Transverse colon (tissue), 4 donors: Measurements from ENCODE around the gene TRAPPC2. TPM values are rescaled to one million over a fixed set of nuclear protein-coding genes. Genes with fewer than 3 reads are reported as not detected.

Experiments
- DNase-seq: peaks from one replicate; pipeline ENCODE4 v3.0.0-alpha.2; 2019
- H3K27ac ChIP-seq, 4 donors: fragments of 200-600 bp; sonication (generic); 2 replicates each; pipeline ENCODE4 v1.5.1; 2016 to 2018; ENCODE audit warnings: inconsistent platforms in 4 of 4
- H3K27me3 ChIP-seq: fragments of 200-600 bp; sonication (generic); 2 replicates; pipeline ENCODE4 v1.5.1; 2017; ENCODE audit warnings: inconsistent platforms
- H3K36me3 ChIP-seq, 4 donors: fragments of 200-600 bp; sonication (generic); 2 replicates each; pipeline ENCODE4 v1.5.1; 2017 to 2019; ENCODE audit warnings: inconsistent platforms in 4 of 4
- H3K4me1 ChIP-seq, 4 donors: fragments of 200-600 bp; sonication (generic); 2 replicates each; pipeline ENCODE4 v1.5.1; 2017 to 2020; ENCODE audit warnings: inconsistent platforms in 4 of 4
- H3K4me3 ChIP-seq, 4 donors: fragments of 200-600 bp; sonication (generic); 1 replicate in 1 of 4; 2 replicates in 3 of 4; pipeline versions ENCODE4 v1.5.1 to v1.6.1; 2017 to 2019; ENCODE audit warnings: inconsistent platforms in 4 of 4
- H3K9me3 ChIP-seq, 2 donors: fragments of 200-600 bp; sonication (generic); 2 replicates each; pipeline ENCODE4 v1.5.1; 2017 to 2019; ENCODE audit warnings: inconsistent platforms in 2 of 2
- CTCF ChIP-seq, 5 experiments: fragments of 200-600 bp in 3 of 5; fragments of 450-650 bp in 2 of 5; sonication (generic) in 3 of 5; IDR thresholded peaks; 1 replicate in 2 of 5; 2 replicates in 3 of 5; pipeline ENCODE4 v1.5.1; 2016 to 2017; ENCODE audit warnings: antibody characterized with exemption in 5 of 5, inconsistent platforms in 3 of 5, mild to moderate bottlenecking in 2 of 5, moderate library complexity in 1 of 5
- EP300 ChIP-seq: sonication (generic); formaldehyde crosslinking; IDR thresholded peaks from one replicate; pipeline ENCODE4 v1.6.1; 2017; ENCODE audit warnings: antibody characterized with exemption, low read depth
- POLR2A ChIP-seq: fragments of 450-650 bp; IDR thresholded peaks from one replicate; pipeline ENCODE4 v1.6.1; 2016; ENCODE audit warnings: antibody characterized with exemption, mild to moderate bottlenecking, moderate library complexity
- POLR2AphosphoS5 ChIP-seq, 3 donors: sonication (generic); formaldehyde crosslinking; IDR thresholded peaks; one replicate each; pipeline ENCODE4 v1.6.1; 2016; ENCODE audit warnings: antibody characterized with exemption in 3 of 3
- WGBS, 2 donors: methylation state at CpG; one replicate each; pipeline ENCODE4 v1.1.5; 2018; ENCODE audit warnings: low coverage in 1 of 2; 5-methylcytosine and 5-hydroxymethylcytosine counted together
- in situ Hi-C, 4 donors: fragments of 200-750 bp; cut with MboI; loops; one replicate each; pipeline versions ENCODE4 v1.15.0 to v1.15.1; 2017; ENCODE audit warnings: low sequenced_read_pairs in 3 of 4, low pct_ligation_motif_present in 1 of 4, low pct_unique_long_range_greater_than_20kb in 1 of 4
- intact Hi-C: fragments of 100-400 bp; cut with DNase I; formaldehyde crosslinking; loops from one replicate; pipeline ENCODE4 v1.15.1; 2023; ENCODE audit warnings: low total_unique reads
- total RNA-seq, 4 donors: library from RNA; depleted of rRNA; stranded (reverse); fragments of >200 nt; gene quantifications; one replicate each; pipeline ENCODE4 v1.1.0, GENCODE V29; 2016

Gene TRAPPC2
- total RNA-seq, 4 donors from 2014 or later, result 14.2 to 25.9 (median 15.1) TPM

DNA sequence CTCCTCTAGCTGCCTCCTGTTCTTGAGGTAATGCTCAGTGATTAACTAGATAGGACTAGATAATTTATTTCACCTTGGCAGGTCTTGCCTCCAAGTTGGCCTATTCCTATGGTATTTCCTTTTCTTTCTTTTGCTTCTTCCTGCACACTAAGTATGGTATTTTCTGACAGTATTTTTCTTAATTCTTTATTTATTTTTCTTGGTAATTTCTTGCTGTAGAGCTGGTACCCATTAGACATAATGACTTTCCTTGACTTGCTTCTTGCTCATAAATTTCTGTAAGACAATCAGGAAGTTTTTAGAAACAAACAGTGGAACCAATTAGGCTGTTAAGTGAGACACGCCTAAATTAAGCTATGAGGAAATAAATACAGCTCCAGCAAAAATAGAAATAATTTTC lies 36.0 kb downstream of the TRAPPC2 start:
- no peak overlapping the region for H3K4me3 ChIP-seq
- peaks cover 3 to 58% (median 29%) of the 10 kb centered on the region in 4 donors for H3K4me1 ChIP-seq
- WGBS, 2 donors, result 43% methylated on average over 1 of the region's 1 CpG; no CpG with 5 or more reads in 1 of the 2 donors
- in situ Hi-C loops (no loop called here), intact Hi-C loops (no loop called here)
- DNase-seq, result no peak
- TF ChIP-seq EP300 (no peak), POLR2AphosphoS5 (IDR thresholded peaks at IDR 0.05) (no peak), CTCF (IDR thresholded peaks at IDR 0.05) (no peak), POLR2A (no peak)
- H3K36me3 ChIP-seq, result no peaks in the 10 kb centered on the region
- H3K27ac ChIP-seq, result peak overlapping the region; percentile 39 to 68 (median 64)
- H3K27me3 ChIP-seq, result no peaks in the 10 kb centered on the region
- no peaks in the 10 kb centered on the region for H3K9me3 ChIP-seq

- H3K4me3 ChIP-seq, result no peak overlapping the region
- H3K4me1 ChIP-seq, result peaks cover 3 to 62% (median 31%) of the 10 kb centered on the region in 4 donors
- no peak for TF ChIP-seq POLR2AphosphoS5 (IDR thresholded peaks at IDR 0.05)
- TF ChIP-seq EP300, result no peak
- no peak for TF ChIP-seq POLR2A
- no peak for TF ChIP-seq CTCF (IDR thresholded peaks at IDR 0.05)
- H3K9me3 ChIP-seq, result no peaks in the 10 kb centered on the region
- H3K27ac ChIP-seq, result peak overlapping the region in 2 of 4 donors; percentile 65 to 68
- 71% methylated on average over 1 of the region's 1 CpG; no CpG with 5 or more reads in 1 of the 2 donors for WGBS, 2 donors
- intact Hi-C loops, result no loop called here
- no peaks in the 10 kb centered on the region for H3K36me3 ChIP-seq
- no peaks in the 10 kb centered on the region for H3K27me3 ChIP-seq
- DNase-seq, result no peak
- in situ Hi-C loops, result no loop called here
These were observed 36.4 kb downstream of the TRAPPC2 start for GRCh38 chrX:13697976-13698375.

DNA sequence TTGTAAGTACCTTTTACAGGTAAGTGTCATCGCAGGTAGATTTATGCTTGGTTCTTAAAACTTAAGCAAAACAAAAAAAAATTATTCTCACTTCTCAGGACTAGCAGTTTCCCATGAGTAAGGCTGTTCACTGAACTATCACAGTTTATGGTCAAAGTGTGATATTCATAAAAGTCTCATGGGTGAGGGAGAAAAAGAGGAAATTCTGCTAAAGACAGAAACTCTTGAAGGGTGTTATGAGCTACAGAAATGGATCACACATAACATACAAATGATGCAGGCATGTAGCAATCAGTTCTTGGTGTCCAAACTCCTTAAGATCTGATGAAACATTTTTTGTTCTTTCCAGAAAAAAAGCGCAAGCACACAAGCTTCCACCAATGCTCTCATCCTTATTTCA lies 37.0 kb downstream of the TRAPPC2 start:
- no peak for DNase-seq
- no peak for TF ChIP-seq POLR2A
- Histone ChIP-seq H3K36me3 (no peaks in the 10 kb centered on the region), H3K4me1 (peaks cover 3 to 66% (median 31%) of the 10 kb centered on the region in 4 donors), H3K27ac (peak overlapping the region in 2 of 4 donors; percentile 11 to 38), H3K9me3 (no peaks in the 10 kb centered on the region), H3K4me3 (no peak overlapping the region), H3K27me3 (no peaks in the 10 kb centered on the region)
- in situ Hi-C loops (no loop called here), intact Hi-C loops (no loop called here)
- WGBS, 2 donors, result 84 to 85% methylated on average over 2 of the region's 2 CpGs

DNA sequence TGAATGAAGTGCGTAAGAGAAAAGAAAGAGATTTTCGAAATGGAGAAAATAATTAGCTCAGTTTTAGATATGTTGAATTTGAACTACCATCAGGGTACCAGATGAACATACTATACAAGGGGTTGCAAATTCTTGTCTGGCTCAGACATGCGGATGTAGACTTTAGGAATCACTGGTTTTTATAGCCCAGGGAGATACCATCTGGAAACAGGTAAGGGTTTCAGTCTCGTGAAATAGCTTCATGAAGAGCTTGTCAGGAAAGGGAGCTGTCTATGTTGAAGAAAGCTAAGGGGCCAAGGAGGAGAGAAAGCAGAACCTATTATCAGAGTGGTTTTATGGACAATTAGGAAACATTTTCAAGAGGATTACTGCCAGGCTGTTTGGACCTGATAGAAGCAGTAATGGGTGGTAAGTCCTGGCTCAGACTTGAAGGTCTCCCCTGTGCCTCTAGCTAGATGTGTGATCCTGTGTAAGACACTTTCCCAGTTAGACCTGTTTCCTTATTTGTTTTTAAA lies 38.8 kb downstream of the TRAPPC2 start:
- Histone ChIP-seq H3K36me3 (no peaks in the 10 kb centered on the region), H3K9me3 (no peaks in the 10 kb centered on the region), H3K27me3 (no peaks in the 10 kb centered on the region), H3K27ac (peak overlapping the region in 1 of 4 donors; percentile 29), H3K4me3 (no peak overlapping the region), H3K4me1 (peaks cover 4 to 83% (median 32%) of the 10 kb centered on the region in 4 donors)
- TF ChIP-seq POLR2A (no peak), CTCF (IDR thresholded peaks at IDR 0.05) (no peak), EP300 (no peak), POLR2AphosphoS5 (IDR thresholded peaks at IDR 0.05) (no peak)
- DNase-seq, result no peak
- intact Hi-C loops (no loop called here), in situ Hi-C loops (no loop called here)
- WGBS, 2 donors, result 73 to 80% methylated on average over 1 to 4 of the region's 4 CpGs

GRCh38 chrX:13694983-13695382 lies 39.4 kb downstream of the TRAPPC2 start:
- Histone ChIP-seq H3K27me3 (no peaks in the 10 kb centered on the region), H3K4me3 (no peak overlapping the region), H3K9me3 (no peaks in the 10 kb centered on the region), H3K4me1 (peaks cover 6 to 80% (median 32%) of the 10 kb centered on the region in 4 donors), H3K27ac (peak overlapping the region in 1 of 4 donors; percentile 40), H3K36me3 (no peaks in the 10 kb centered on the region)
- intact Hi-C loops, result no loop called here
- TF ChIP-seq EP300, result no peak
- TF ChIP-seq POLR2A, result no peak
- TF ChIP-seq POLR2AphosphoS5 (IDR thresholded peaks at IDR 0.05), result no peak
- no peak for TF ChIP-seq CTCF (IDR thresholded peaks at IDR 0.05)
- WGBS, 2 donors, result 76% methylated on average over 8 of the region's 8 CpGs; no CpG with 5 or more reads in 1 of the 2 donors
- no peak for DNase-seq
- in situ Hi-C loops, result no loop called here
